Sigmoid colon (tissue), 7 donors: Measurements from ENCODE around the gene MEI1. TPM values are rescaled to one million over a fixed set of nuclear protein-coding genes. Genes with fewer than 3 reads are reported as not detected.
A peak's percentile ranks its signal among the peaks of the same experiment; 100 is the strongest.

Experiments
- DNase-seq: peaks from one replicate; pipeline ENCODE4 v3.0.0-alpha.2; 2019
- H3K27ac ChIP-seq, 4 donors: fragments of 200-600 bp; sonication (generic); one replicate each; pipeline ENCODE4 v1.5.1; 2016 to 2019; ENCODE audit warnings: mild to moderate bottlenecking in 1 of 4
- H3K27me3 ChIP-seq, 3 donors: fragments of 200-600 bp; sonication (generic); one replicate each; pipeline ENCODE4 v1.5.1; 2019; ENCODE audit warnings: mild to moderate bottlenecking in 1 of 3
- H3K36me3 ChIP-seq, 4 donors: fragments of 200-600 bp; sonication (generic); one replicate each; pipeline ENCODE4 v1.5.1; 2016 to 2019
- H3K4me1 ChIP-seq, 4 donors: fragments of 200-600 bp; sonication (generic); one replicate each; pipeline ENCODE4 v1.5.1; 2017 to 2019
- H3K4me3 ChIP-seq, 4 donors: fragments of 200-600 bp; sonication (generic); one replicate each; pipeline ENCODE4 v1.5.1; 2017 to 2019; ENCODE audit warnings: mild to moderate bottlenecking in 2 of 4, moderate library complexity in 1 of 4
- H3K9me3 ChIP-seq, 4 donors: fragments of 200-600 bp in 3 of 4; sonication (generic) in 3 of 4; one replicate each; pipeline versions ENCODE4 v1.5.1 to v1.6.1; 2013 to 2019
- EP300 ChIP-seq, 4 donors: sonication (generic); formaldehyde crosslinking; IDR thresholded peaks; one replicate each; pipeline ENCODE4 v1.6.1; 2017; ENCODE audit warnings: antibody characterized with exemption in 4 of 4
- POLR2A ChIP-seq, 2 donors: fragments of 450-650 bp; IDR thresholded peaks; one replicate each; pipeline ENCODE4 v1.6.1; 2016; ENCODE audit warnings: antibody characterized with exemption in 2 of 2, mild to moderate bottlenecking in 2 of 2, moderate library complexity in 2 of 2
- POLR2AphosphoS5 ChIP-seq, 4 donors: sonication (generic); formaldehyde crosslinking; IDR thresholded peaks; one replicate each; pipeline ENCODE4 v1.6.1; 2017; ENCODE audit warnings: antibody characterized with exemption in 4 of 4
- WGBS, 2 donors: extraction: QIAGEN DNeasy Blood & Tissue Kit; methylation state at CpG; one replicate each; pipeline ENCODE4 v1.1.7; 2013; 5-methylcytosine and 5-hydroxymethylcytosine counted together
- intact Hi-C: fragments of 100-400 bp; cut with DNase I; formaldehyde crosslinking; loops from one replicate; pipeline ENCODE4 v1.15.1; 2023
- polyA plus RNA-seq, 3 donors: library from polyadenylated mRNA; stranded (reverse); fragments of 200-250 nt; gene quantifications; one replicate each; pipeline ENCODE4 v1.2.3, GENCODE V29; 2013
- total RNA-seq, 4 donors: library from RNA; depleted of rRNA; stranded (reverse); fragments of >200 nt; gene quantifications; one replicate each; pipeline ENCODE4 v1.1.0, GENCODE V29; 2016
- TF ChIP-seq, protein P1 (sequence below), 4 experiments: fragments of 450-650 bp in 3 of 4; fragments of 200-600 bp in 1 of 4; IDR thresholded peaks; one replicate each; pipeline ENCODE4 v1.5.1; 2016 to 2019; ENCODE audit warnings: antibody characterized with exemption in 4 of 4, mild to moderate bottlenecking in 3 of 4, moderate library complexity in 2 of 4
- donor health status: healthy with polysubstance abuse.
- donor health status: Bipolar disorder and iron deficiency.
- donor health status: healthy.

MEI1 gene
- total and polyA plus RNA-seq, 7 donors = 0.54 to 6.4 (median 1.2) TPM; not detected in 2

DNA sequence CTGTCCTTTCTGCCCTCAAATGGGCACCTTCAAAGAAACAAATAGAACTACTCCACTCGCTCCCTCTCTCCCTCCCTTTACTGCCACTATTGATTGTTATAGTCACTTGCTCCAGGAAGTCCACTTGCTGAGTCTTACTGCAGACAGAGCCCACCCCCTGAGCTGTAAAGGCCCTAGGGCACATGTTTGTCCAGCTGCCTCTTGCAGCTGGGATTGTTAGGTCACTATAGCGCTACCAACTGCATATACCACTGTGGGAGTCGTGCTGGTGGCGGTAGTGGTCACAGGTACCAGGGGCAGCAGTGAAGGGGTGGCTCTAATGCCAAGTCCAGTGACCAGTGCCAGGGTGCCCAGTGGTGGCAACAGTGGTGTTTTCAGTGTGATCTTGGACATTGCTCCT lies 129.2 kb downstream of the MEI1 start:
- no peak for DNase-seq
- Histone ChIP-seq H3K27ac (no peak overlapping the region), H3K4me3 (no peak overlapping the region), H3K27me3 (no peaks in the 10 kb centered on the region), H3K4me1 (peaks cover 0 to 18% (median 4%) of the 10 kb centered on the region in 4 donors), H3K36me3 (no peaks in the 10 kb centered on the region), H3K9me3 (no peaks in the 10 kb centered on the region)
- intact Hi-C loops = no loop called here
- 30 to 79% methylated on average over 4 of the region's 4 CpGs for WGBS, 2 donors
- TF ChIP-seq, protein P1, sequence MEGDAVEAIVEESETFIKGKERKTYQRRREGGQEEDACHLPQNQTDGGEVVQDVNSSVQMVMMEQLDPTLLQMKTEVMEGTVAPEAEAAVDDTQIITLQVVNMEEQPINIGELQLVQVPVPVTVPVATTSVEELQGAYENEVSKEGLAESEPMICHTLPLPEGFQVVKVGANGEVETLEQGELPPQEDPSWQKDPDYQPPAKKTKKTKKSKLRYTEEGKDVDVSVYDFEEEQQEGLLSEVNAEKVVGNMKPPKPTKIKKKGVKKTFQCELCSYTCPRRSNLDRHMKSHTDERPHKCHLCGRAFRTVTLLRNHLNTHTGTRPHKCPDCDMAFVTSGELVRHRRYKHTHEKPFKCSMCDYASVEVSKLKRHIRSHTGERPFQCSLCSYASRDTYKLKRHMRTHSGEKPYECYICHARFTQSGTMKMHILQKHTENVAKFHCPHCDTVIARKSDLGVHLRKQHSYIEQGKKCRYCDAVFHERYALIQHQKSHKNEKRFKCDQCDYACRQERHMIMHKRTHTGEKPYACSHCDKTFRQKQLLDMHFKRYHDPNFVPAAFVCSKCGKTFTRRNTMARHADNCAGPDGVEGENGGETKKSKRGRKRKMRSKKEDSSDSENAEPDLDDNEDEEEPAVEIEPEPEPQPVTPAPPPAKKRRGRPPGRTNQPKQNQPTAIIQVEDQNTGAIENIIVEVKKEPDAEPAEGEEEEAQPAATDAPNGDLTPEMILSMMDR (IDR thresholded peaks at IDR 0.05) = no peak
- TF ChIP-seq POLR2A (IDR thresholded peaks at IDR 0.05) (peak in 1 of 2 donors; percentile 9), POLR2AphosphoS5 (IDR thresholded peaks at IDR 0.05) (no peak), EP300 (IDR thresholded peaks at IDR 0.05) (no peak)

DNA sequence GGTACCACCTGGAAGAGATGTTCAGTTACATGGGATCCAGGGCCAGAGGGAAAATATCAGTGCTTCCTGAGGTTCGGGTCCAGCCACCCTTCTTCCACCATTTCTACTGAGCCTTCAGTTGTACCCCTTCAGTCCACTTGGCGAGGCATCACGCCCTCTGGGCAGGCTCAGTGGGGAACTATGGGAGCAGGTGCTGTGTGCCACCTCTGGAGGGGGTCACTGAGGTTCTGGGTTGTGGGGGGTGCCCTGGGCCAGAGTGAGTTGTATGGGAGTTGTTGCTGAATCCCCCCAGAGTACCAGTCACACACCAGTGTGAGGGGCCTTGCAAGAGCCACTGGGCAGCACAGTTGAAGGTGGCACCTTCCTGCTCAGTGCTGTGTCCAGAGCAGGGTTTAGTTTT lies 130.9 kb downstream of the MEI1 start:
- 96 to 98% methylated on average over 3 of the region's 3 CpGs for WGBS, 2 donors
- TF ChIP-seq, protein P1 (IDR thresholded peaks at IDR 0.05) = no peak
- TF ChIP-seq POLR2A (IDR thresholded peaks at IDR 0.05) (no peak), EP300 (IDR thresholded peaks at IDR 0.05) (no peak), POLR2AphosphoS5 (IDR thresholded peaks at IDR 0.05) (no peak)

DNA sequence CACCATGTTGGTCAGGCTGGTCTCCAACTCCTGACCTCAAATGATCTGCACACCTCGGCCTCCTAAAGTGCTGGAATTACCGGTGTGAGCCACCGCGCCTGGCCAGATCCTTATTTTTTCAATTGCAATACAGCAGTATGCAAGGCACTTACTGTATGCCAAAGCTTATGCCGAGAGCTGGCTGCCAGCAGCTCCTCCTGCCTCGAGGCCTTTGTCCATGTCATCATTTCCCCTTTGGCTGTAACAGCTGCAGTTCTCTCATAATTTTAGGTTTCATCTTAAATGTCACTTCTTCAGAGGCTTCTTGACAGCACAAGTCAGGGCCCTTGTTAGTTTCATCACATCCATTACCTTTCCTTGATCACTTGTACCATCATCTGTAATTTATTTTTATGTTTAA lies 132.1 kb downstream of the MEI1 start:
- Histone ChIP-seq H3K36me3 (peaks cover 0 to 10% (median 0%) of the 10 kb centered on the region in 4 donors), H3K9me3 (no peaks in the 10 kb centered on the region), H3K27me3 (no peaks in the 10 kb centered on the region), H3K27ac (peak overlapping the region in 3 of 4 donors; percentile 90 to 97 (median 92)), H3K4me1 (peaks cover 0 to 29% (median 17%) of the 10 kb centered on the region in 4 donors), H3K4me3 (no peak overlapping the region)
- WGBS, 2 donors = 71 to 80% methylated on average over 6 of the region's 6 CpGs
- TF ChIP-seq EP300 (IDR thresholded peaks at IDR 0.05) (no peak), POLR2AphosphoS5 (IDR thresholded peaks at IDR 0.05) (no peak), POLR2A (IDR thresholded peaks at IDR 0.05) (no peak)
- TF ChIP-seq, protein P1 (IDR thresholded peaks at IDR 0.05) = no peak
- intact Hi-C loops = loop anchor here (5.0 kb wide), 1 partner anchor 134 kb away; the partner anchor contains the start of gene MEI1
- no peak for DNase-seq

More for the DNA sequence above, 130.9 kb downstream of the MEI1 start:
- H3K4me3 ChIP-seq = no peak overlapping the region
- H3K36me3 ChIP-seq = no peaks in the 10 kb centered on the region
- DNase-seq = no peak
- no peaks in the 10 kb centered on the region for H3K27me3 ChIP-seq
- H3K9me3 ChIP-seq = no peaks in the 10 kb centered on the region
- intact Hi-C loops = loop anchor here (5.0 kb wide), 1 partner anchor 133 kb away; the partner anchor contains the start of gene MEI1
- peaks cover 0 to 31% (median 17%) of the 10 kb centered on the region in 4 donors for H3K4me1 ChIP-seq
- H3K27ac ChIP-seq = no peak overlapping the region

DNA sequence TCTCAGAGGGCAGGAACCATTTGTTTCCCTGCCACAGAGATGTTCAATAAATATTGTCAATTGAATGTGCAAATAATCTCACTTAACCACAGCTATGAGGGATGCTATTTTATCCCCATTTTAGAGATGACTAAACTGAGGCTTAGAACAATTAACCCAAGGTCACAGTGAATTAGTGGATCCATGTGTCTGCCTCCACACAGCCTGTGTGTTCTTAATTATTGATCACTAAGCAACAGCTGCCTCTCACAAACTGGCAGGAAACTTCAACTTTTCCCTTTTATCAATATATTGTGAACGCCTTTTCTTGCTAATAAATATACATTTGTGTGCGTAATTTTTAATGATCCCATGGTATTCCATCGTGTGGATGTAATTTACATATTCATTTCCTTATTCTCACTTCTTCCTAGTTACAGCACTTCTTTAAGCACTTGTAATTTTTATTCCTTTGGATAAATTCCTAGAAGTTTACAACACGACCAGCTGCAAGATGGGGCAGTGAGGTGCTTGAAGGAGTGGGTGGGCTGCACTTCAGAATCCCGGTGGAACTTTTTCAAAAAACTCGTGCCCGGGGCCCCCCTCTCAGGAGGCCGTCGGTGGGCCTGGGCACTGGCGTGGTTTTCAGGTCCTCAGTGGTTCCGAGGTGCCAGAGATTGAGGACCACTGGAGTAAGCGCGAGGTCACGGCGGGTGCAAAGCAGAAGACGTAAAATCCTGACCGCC lies 132.7 kb downstream of the MEI1 start:
- WGBS, 2 donors = 4 to 12% methylated on average over 17 of the region's 17 CpGs
- Histone ChIP-seq H3K4me3 (peak overlapping the region; percentile 70 to 98 (median 95)), H3K9me3 (no peaks in the 10 kb centered on the region), H3K4me1 (peaks cover 0 to 26% (median 17%) of the 10 kb centered on the region in 4 donors), H3K36me3 (peaks cover 0 to 17% (median 0%) of the 10 kb centered on the region in 4 donors), H3K27ac (peak overlapping the region; percentile 90 to 97 (median 92)), H3K27me3 (no peaks in the 10 kb centered on the region)
- intact Hi-C loops = loop anchor here (2.0 to 5.0 kb wide), 3 partner anchors 31 to 135 kb away; partner anchors contain the start of genes CCDC134, CENPM and MEI1
- DNase-seq = no peak
- TF ChIP-seq, protein P1 (IDR thresholded peaks at IDR 0.05) = no peak
- TF ChIP-seq POLR2A (IDR thresholded peaks at IDR 0.05) = no peak
- TF ChIP-seq EP300 (IDR thresholded peaks at IDR 0.05) = no peak
- no peak for TF ChIP-seq POLR2AphosphoS5 (IDR thresholded peaks at IDR 0.05)
